ENCODE measurements around the gene FHAD1. TPM values are rescaled to one million over a fixed set of nuclear protein-coding genes. Genes with fewer than 3 reads are reported as not detected.

FHAD1 gene
- total RNA-seq, 3 donors from 2014 or later (not counting 1 experiment from before 2014, with no cell fraction given), result 0.72 to 1.9 (median 1.7) TPM

GRCh38 chr1:15244813-15245212 lies 2.2 kb upstream of the FHAD1 start:
- H3K9me3 ChIP-seq (ENCODE audit: control insufficient read depth, insufficient read depth, low read length), result no peaks in the 10 kb centered on the region
- no peaks in the 10 kb centered on the region for H3K36me3 Mint-ChIP-seq
- no peak overlapping the region for H3K4me3 ChIP-seq (ENCODE audit: low read length)
- peaks cover 12 to 22% of the 10 kb centered on the region in 2 donors for H3K27me3 Mint-ChIP-seq (ENCODE audit: low read depth in 2 of 2)
- peak overlapping the region in 1 of 2 donors; percentile 62 for H3K27ac Mint-ChIP-seq
- no peak for DNase-seq
- WGBS (ENCODE audit: insufficient coverage), result 82% methylated on average over 5 of the region's 5 CpGs
- H3K9me3 Mint-ChIP-seq, result no peaks in the 10 kb centered on the region
- H3K36me3 ChIP-seq (ENCODE audit: control insufficient read depth, insufficient read depth, low read length), result no peaks in the 10 kb centered on the region
- H3K4me3 Mint-ChIP-seq, result peak overlapping the region; percentile 0
- TF ChIP-seq, protein P1, sequence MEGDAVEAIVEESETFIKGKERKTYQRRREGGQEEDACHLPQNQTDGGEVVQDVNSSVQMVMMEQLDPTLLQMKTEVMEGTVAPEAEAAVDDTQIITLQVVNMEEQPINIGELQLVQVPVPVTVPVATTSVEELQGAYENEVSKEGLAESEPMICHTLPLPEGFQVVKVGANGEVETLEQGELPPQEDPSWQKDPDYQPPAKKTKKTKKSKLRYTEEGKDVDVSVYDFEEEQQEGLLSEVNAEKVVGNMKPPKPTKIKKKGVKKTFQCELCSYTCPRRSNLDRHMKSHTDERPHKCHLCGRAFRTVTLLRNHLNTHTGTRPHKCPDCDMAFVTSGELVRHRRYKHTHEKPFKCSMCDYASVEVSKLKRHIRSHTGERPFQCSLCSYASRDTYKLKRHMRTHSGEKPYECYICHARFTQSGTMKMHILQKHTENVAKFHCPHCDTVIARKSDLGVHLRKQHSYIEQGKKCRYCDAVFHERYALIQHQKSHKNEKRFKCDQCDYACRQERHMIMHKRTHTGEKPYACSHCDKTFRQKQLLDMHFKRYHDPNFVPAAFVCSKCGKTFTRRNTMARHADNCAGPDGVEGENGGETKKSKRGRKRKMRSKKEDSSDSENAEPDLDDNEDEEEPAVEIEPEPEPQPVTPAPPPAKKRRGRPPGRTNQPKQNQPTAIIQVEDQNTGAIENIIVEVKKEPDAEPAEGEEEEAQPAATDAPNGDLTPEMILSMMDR (IDR thresholded peaks at IDR 0.05), result no peak
- intact Hi-C loops (cut with micrococcal nuclease), result loop anchor here (5.0 kb wide), 1 partner anchor 178 kb away; no protein-coding TSS in a partner anchor
- no peak for ATAC-seq
- H3K27me3 ChIP-seq (ENCODE audit: control insufficient read depth, insufficient read depth, low read length), result peaks cover 6% of the 10 kb centered on the region
- H3K27ac ChIP-seq (ENCODE audit: low read length), result no peak overlapping the region
- H3K4me1 Mint-ChIP-seq, result peaks cover 38 to 41% of the 10 kb centered on the region in 2 donors
- peaks cover 33% of the 10 kb centered on the region for H3K4me1 ChIP-seq (ENCODE audit: control insufficient read depth, insufficient read depth, low read length)

DNA sequence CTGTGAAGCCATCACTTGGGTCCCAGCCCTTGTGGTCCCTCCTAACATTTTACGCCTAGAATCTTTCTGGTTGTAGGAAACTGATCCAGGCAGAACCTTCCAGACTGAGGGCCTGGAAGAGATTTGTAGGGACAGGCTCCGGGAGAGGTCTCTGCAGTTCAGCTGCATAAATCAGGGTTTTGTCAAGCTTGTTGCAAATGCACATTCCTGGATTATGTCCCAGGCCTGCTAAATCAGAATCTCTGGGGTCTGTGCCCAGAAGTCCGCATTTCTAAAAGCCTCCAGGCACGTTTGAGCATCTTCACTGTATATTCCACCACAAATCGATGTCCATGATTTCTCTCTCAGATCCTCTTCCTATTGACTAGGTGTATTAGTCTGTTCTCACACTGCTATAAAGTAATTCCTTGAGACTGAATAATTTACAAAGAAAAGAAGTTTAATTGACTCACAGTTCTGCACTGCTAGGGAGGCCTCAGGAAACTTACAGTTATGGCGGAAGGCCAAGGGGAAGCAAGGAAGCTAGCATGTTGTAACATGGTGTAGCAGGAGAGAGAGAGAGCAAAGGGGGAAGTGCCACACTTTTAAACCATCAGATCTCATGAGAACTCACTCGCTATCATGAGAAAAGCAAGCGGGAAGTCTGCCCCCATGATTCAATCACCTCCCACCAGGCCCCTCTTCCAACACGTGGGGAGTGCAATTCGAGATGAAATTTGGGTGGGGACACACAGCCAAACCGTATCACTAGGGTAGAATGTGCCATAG lies 1.2 kb upstream of the FHAD1 start:
- H3K27me3 ChIP-seq (ENCODE audit: control insufficient read depth, insufficient read depth, low read length), result peaks cover 6% of the 10 kb centered on the region
- H3K9me3 ChIP-seq (ENCODE audit: control insufficient read depth, insufficient read depth, low read length), result no peaks in the 10 kb centered on the region
- peaks cover 35% of the 10 kb centered on the region for H3K4me1 ChIP-seq (ENCODE audit: control insufficient read depth, insufficient read depth, low read length)
- TF ChIP-seq, protein P1 (IDR thresholded peaks at IDR 0.05), result no peak
- intact Hi-C loops (cut with micrococcal nuclease), result loop anchor here (5.0 kb wide), 1 partner anchor 178 kb away; no protein-coding TSS in a partner anchor
- H3K4me3 ChIP-seq (ENCODE audit: low read length), result no peak overlapping the region
- peak overlapping the region in 1 of 2 donors; percentile 91 for H3K27ac Mint-ChIP-seq
- peak overlapping the region; percentile 71 for H3K4me3 Mint-ChIP-seq
- ATAC-seq (no peak), DNase-seq (peak in 1 of 2 donors; percentile 10)
- H3K9me3 Mint-ChIP-seq, result no peaks in the 10 kb centered on the region
- peaks cover 12 to 22% of the 10 kb centered on the region in 2 donors for H3K27me3 Mint-ChIP-seq (ENCODE audit: low read depth in 2 of 2)
- WGBS (ENCODE audit: insufficient coverage), result 81% methylated on average over 8 of the region's 11 CpGs
- no peaks in the 10 kb centered on the region for H3K36me3 Mint-ChIP-seq
- H3K36me3 ChIP-seq (ENCODE audit: control insufficient read depth, insufficient read depth, low read length), result no peaks in the 10 kb centered on the region
- H3K4me1 Mint-ChIP-seq, result peaks cover 41 to 45% of the 10 kb centered on the region in 2 donors
- no peak overlapping the region for H3K27ac ChIP-seq (ENCODE audit: low read length)

DNA sequence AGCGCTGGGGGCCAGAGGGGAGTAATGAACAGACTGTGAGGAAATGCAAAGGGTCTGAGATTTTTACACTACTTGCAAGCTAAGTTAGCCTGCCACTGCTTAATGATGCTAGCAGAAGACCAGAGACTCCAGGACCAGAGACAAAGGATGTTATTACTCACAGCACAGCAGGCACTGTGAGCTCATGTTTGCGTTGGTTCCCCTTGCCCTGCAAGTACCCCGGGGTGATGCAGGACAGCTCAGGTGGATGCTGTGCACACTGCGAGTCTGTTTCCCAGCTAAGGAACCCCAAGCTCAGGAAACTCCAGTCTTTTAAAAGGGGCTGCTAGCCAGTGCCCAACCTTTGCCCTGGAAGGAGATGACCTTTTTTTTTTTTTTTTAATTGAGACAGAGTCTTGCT lies 1.2 kb downstream of the FHAD1 start:
- Histone ChIP-seq H3K36me3 (ENCODE audit: control insufficient read depth, insufficient read depth, low read length) (no peaks in the 10 kb centered on the region), H3K4me3 (ENCODE audit: low read length) (no peak overlapping the region), H3K27ac (ENCODE audit: low read length) (no peak overlapping the region), H3K27me3 (ENCODE audit: control insufficient read depth, insufficient read depth, low read length) (peaks cover 6% of the 10 kb centered on the region), H3K4me1 (ENCODE audit: control insufficient read depth, insufficient read depth, low read length) (peaks cover 42% of the 10 kb centered on the region), H3K9me3 (ENCODE audit: control insufficient read depth, insufficient read depth, low read length) (no peaks in the 10 kb centered on the region)
- Mint-ChIP-seq H3K27me3 (ENCODE audit: low read depth in 2 of 2) (peaks cover 9 to 22% of the 10 kb centered on the region in 2 donors), H3K9me3 (no peaks in the 10 kb centered on the region), H3K4me1 (peaks cover 63 to 64% of the 10 kb centered on the region in 2 donors), H3K4me3 (peak overlapping the region; percentile 77), H3K36me3 (no peaks in the 10 kb centered on the region), H3K27ac (peak overlapping the region; percentile 14 to 91)
- ATAC-seq, result peak in 1 of 3 donors; percentile 15
- intact Hi-C loops (cut with micrococcal nuclease), result loop anchor here (2.0 to 5.0 kb wide), 2 partner anchors 163 to 181 kb away; no protein-coding TSS in a partner anchor
- WGBS (ENCODE audit: insufficient coverage), result 90% methylated on average over 4 of the region's 4 CpGs
- DNase-seq, result peak in 1 of 2 donors; percentile 20
- TF ChIP-seq, protein P1 (IDR thresholded peaks at IDR 0.05), result no peak
